Retina (tissue), 1 donor: ENCODE data around the gene TMEM38A.
"Not testable (repeated sequence)": the region's sequence is repeated elsewhere in the genome, so short reads cannot be mapped to it uniquely, and the experiment has no call there.

Experiments used
- DNase-seq: peaks from one replicate; pipeline ENCODE4 v3.0.0-alpha.2; 2016

Gene TMEM38A

DNA sequence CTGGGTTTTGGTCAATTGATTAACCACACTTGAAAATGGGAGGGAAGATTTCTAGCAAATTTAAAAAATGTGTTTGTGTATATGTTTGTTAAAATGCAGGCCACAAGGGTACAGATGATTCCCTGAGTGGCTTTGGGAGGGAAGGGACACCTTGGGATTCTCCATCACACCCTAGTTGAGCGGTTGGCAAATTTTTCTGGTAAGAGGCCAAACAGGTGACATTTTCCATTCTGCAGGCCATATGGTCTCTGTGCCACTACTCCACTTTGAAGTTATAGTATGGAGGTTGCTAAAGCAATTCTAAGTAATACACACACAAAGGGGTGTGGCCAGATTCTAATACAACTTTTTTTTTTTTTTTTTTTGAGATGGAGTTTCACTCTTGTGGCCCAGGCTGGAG, 20.0 kb upstream of the TMEM38A start:
- no peak for DNase-seq

GRCh38 chr19:16641695-16642094, 19.2 kb upstream of the TMEM38A start:
- no peak for DNase-seq

- no peak for DNase-seq
Measured at GRCh38 chr19:16645140-16645539, 15.8 kb upstream of the TMEM38A start.

GRCh38 chr19:16649734-16650133, 11.2 kb upstream of the TMEM38A start:
- DNase-seq = no peak

DNA sequence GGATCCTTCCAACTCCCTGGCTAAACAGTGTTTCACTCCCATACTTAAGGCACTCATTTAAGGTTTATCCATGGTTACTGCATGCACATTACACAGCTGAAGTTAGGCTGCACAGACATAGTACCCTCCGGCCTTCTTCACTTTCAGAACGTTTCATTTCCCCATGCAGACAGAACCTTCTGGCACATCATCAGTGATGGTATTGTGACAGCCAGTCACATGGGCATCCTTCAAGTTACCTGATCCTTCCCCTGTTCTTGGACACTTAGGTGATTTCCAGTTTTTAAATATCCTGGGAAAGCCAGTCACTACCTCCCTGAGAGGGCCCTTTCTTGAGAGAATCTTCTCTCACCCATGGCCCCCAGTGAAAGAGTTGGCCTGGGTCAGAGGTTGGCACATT, 10.1 kb upstream of the TMEM38A start:
- no peak for DNase-seq

DNA sequence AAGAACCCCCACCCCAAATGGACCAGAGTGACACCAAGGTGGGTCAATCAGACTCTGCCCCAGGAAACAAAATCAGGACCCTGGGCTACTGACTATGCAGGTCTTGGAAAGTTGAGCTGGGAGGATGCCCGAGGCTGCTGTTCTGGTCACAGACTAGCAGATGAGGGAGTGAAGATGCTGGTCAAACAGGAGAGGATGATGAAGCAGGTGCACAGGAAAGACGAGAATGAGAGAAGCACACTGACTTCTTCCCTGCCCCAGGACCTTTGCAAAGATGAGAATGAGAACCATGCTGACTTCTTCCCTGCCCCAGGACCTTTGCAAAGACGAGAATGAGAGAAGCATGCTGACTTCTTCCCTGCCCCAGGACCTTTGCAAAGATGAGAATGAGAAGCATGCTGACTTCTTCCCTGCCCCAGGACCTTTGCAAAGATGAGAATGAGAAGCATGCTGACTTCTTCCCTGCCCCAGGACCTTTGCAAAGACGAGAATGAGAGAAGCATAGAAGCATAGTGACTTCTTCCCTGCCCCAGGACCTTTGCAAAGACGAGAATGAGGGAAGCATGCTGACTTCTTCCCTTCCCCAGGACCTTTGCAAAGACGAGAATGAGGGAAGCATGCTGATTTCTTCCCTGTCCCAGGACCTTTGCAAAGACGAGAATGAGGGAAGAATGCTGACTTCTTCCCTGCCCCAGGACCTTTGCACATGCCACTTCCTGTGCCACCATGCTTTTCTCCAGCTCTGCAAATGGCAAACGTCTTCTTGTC, 9.3 kb upstream of the TMEM38A start:
- not testable (repeated sequence) for DNase-seq

GRCh38 chr19:16652854-16653253, 8.1 kb upstream of the TMEM38A start:
- no peak for DNase-seq

- DNase-seq = no peak
Measured at GRCh38 chr19:16654140-16654539, 6.8 kb upstream of the TMEM38A start.

DNA sequence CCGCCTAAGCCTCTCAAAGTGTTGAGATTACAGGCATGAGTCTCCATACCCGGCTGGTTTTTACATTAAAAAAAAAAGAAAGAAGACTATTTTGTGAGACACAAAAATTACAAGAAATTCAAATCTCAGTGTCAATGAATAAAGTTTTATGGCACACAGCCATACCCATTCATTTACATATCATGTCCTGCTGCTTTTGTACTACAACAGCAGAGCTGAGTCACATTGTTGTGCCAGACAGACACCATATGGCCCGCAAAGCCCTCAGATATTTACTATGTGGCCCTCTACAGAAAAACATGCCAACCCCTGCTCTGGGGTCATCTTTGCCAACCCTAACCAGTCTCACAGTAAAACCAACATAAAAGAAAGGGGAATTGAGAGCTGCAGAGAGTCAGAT, 6.3 kb upstream of the TMEM38A start:
- no peak for DNase-seq

DNA sequence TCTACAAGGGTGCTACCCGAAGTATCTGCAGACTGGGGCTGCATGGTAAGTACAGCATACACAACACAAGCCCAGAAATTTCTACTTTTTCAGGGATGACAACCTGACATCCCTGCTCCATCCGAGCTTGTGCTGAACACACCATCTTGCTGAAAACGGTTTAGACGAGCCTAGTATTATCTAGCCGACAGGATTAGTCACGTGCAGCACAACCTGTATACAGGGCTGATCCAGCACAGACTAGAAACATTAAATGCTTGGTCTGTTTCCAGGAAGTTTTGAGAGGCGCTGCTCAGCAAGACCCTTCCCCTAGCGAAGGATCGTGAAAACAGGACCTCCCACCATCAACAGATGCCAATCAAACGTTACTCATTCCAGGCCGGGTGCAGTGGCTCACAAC, 5.2 kb upstream of the TMEM38A start:
- no peak for DNase-seq

DNA sequence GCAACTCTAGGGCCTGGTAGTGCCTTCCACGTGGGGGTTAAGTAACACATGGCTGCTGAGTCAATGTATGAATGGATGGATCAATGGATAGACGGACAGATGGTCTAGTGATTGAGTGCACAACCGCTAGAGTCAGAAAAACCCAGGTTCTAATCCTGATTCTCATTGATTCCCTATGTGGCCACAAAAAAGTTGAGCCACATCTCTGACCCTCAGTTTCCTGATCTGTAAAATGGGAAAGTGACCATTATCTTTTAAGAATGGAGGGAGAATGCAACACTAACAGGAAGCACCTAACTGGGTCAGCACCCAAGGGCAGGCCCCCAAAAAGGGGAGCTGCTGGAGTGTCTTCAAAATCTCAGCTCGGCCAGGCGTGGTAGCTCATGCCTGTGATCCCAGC, 3.6 kb upstream of the TMEM38A start:
- DNase-seq = no peak

DNA sequence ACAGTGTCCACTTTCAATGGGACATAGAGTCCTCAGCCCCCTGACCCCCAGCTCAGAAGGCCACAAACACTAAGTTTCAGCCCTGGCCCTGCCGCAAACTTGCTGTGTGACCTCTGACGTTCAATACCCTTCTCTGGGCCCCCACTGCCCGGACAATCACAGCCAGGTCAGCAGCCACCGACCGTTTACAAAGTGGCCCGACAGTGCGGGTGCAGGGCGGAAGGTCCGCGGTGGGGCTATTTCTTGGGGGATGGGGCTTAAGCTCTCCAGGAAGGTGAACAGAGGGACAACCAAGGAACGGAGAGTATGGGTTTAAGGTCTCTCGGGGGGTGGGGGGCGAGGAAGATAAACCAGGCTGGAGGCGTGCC, 1.5 kb upstream of the TMEM38A start:
- DNase-seq = no peak

- DNase-seq = peak; percentile 99
Measured at GRCh38 chr19:16659832-16660708, 869 bp upstream of the TMEM38A start, which contains the start of gene SMIM7. Gene SMIM7 (minus strand): TSS chr19:16660144. CDS start chr19:16660110, 34 bp downstream.

DNA sequence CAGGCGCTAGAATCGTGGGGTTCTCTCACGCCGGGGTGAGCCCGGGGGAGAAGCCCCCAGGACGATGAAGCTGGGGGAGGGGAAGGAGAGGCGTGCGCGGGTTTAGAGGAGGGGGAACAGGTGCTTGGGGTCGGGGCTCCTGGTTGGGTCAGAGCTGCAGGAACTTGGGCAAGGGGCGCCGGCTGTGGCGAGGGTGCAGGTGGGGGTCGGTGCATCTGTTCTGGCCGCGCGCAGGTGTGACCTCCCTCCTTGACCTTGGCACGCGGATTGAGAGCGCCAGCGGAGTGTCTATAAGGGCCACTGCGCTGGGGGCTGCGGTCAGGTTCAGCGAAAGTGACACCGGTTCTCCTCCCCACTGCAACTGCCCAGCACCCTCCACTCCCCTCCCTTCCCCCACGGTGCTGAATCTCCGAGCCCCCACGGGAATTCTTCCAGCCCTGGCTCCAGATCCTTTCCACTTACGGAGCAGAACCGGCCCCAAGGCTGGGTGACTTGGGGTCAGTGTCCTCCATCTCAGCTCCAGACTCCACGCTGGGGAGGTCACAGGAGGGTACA, 618 bp downstream of the TMEM38A start:
- DNase-seq = peak; percentile 46

GRCh38 chr19:16668176-16668575, 7.2 kb downstream of the TMEM38A start:
- DNase-seq = no peak

GRCh38 chr19:16668702-16669101, 7.8 kb downstream of the TMEM38A start:
- not testable (repeated sequence) for DNase-seq

- DNase-seq = no peak
Measured at GRCh38 chr19:16670291-16670690, 9.4 kb downstream of the TMEM38A start.

DNA sequence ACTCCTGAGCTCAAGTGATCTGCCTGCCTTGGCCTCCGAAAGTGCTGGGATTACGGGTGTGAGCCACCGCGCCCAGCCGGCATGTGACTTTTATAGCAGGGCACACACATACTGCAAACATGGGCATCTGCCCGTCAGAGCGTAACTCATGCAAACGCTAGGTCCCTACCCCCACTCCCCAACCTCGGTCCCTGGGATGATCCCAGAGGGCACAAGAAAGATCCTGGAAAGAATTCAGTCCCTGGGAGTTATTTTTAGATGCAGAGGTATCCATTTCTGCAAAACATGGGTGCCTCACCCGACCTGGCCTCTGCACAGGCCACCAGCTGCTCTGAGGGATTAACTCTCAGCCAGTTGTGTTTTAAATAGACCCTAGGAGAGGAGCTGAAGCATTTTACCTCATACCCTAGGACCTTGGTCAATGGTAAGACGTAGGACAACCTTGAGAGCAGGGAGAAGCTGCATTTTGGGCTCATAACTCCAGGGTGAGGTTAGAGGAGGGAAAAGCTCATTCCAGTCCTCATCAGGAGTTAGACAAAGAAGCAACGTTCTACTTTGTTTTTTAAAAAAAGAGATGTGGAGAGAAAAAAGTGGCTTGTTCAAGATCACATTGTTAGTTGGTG, 10.8 kb downstream of the TMEM38A start:
- no peak for DNase-seq

DNA sequence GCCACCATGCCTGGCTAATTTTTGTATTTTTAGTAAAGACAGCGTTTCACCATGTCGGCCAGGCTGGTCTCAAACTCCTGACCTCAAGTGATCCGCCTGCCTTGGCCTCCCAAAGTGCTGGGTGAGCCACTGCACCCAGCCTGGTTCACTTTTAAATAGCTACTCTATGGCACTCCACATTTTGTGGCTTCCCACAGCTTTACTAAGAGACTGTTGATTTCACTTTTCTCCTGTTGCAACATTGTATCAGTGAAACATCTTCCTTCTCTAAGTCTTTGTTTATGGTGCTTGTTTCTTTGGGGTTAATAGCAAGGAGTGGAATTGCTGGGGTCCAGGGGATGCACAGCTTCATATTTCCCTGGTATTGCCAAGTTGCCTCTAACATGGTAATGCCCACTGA, 12.3 kb downstream of the TMEM38A start:
- DNase-seq = no peak

- DNase-seq = not testable (repeated sequence)
Measured at GRCh38 chr19:16673839-16674238, 12.9 kb downstream of the TMEM38A start.

DNA sequence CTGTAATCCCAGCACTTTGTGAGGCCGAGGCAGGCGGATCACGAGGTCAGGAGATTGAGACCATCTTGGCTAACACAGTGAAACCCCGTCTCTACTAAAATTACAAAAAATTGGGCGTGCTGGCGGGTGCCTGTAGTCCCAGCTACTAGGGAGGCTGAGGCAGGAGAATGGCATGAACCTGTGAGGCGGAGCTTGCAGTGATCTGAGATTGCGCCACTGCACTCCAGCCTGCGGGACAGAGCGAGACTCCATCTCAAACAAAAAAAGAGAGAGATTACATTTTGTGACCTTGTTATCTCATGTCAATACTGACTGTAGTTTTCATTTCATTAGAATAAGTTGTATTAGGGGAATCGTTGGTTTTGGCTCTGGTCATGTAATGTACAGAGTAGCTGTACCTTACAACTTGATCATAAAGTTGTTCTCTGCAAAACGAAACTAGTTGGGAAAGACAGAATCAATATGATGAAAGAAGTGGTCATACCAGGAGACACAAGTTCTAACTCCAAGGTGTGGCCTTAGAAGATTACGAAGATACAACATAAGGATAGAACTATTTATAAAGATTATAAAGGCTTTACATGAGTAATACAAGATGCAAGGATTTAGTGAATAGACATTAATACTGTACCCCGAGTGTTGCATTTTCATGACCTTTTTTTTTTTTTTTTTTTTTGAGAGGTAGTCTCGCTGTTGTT, 15.3 kb downstream of the TMEM38A start:
- no peak for DNase-seq

- DNase-seq = no peak
Measured at GRCh38 chr19:16677055-16677454, 16.1 kb downstream of the TMEM38A start.

DNA sequence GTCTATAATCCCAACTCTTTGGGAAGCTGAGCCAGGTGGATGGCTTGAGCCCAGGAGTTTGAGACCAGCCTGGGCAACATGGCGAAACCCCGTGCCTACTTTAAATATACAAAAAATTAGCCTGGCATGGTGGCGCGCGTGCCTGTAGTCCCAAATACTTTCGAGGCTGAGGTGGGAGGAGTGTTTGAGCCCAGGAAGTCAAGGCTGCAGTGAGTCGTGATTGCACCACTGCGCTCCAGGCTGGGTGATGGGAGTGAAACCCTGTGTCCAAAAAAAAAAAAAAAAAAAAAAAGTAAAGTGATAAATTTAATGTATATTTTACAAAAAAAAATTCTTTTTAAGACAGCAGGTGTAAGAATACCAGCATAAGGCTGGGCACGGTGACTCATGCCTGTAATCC, 17.6 kb downstream of the TMEM38A start:
- no peak for DNase-seq
